HepG2 (cell line): Measurements from ENCODE around the gene ANLN. TPM values are rescaled to one million over a fixed set of nuclear protein-coding genes. Genes with fewer than 3 reads are reported as not detected.

Experiments
- CBX2 ChIP-seq, 2 experiments: fragments of 200-600 bp in 1 of 2; sonication (generic); formaldehyde crosslinking in 1 of 2; IDR thresholded peaks; 2 replicates each; pipeline versions ENCODE4 v1.7.0 to v1.8.1; 2018 to 2022; ENCODE audit warnings: low read depth in 2 of 2, low read length in 1 of 2, mild to moderate bottlenecking in 1 of 2, missing genetic modification reagents in 1 of 2
- CREM ChIP-seq, 2 experiments: sonication (generic) in 1 of 2; formaldehyde crosslinking in 1 of 2; IDR thresholded peaks; 2 replicates each; pipeline versions ENCODE4 v1.4.0 to v1.6.1; 2016 to 2020; ENCODE audit warnings: antibody characterized with exemption in 1 of 2, mild to moderate bottlenecking in 1 of 2, missing genetic modification reagents in 1 of 2
- ELF3 ChIP-seq: IDR thresholded peaks from 2 replicates; pipeline ENCODE4 v1.6.1; 2016; ENCODE audit warnings: missing genetic modification reagents, missing compliant biosample characterization
- FOXO4 ChIP-seq: sonication (generic); formaldehyde crosslinking; conservative IDR thresholded peaks from 2 replicates; pipeline ENCODE4 v1.8.1; 2023; ENCODE audit warnings: missing genetic modification reagents
- GMEB1 ChIP-seq: sonication (generic); formaldehyde crosslinking; IDR thresholded peaks from 2 replicates; pipeline ENCODE4 v1.5.1; 2020; ENCODE audit warnings: missing genetic modification reagents, mild to moderate bottlenecking, borderline replicate concordance
- HNRNPL ChIP-seq: fragments of 200-400 bp; formaldehyde crosslinking; IDR thresholded peaks from 2 replicates; pipeline ENCODE4 v1.6.1; 2017; ENCODE audit warnings: mild to moderate bottlenecking, low read depth, low read length
- MLLT10 ChIP-seq: sonication (generic); formaldehyde crosslinking; IDR thresholded peaks from 2 replicates; pipeline ENCODE4 v1.4.0; 2020; ENCODE audit warnings: missing genetic modification reagents
- NFE2 ChIP-seq: sonication (generic); formaldehyde crosslinking; IDR thresholded peaks from 2 replicates; pipeline ENCODE4 v1.4.0; 2020; ENCODE audit warnings: missing genetic modification reagents
- PLSCR1 ChIP-seq: sonication (generic); formaldehyde crosslinking; IDR thresholded peaks from 2 replicates; pipeline ENCODE4 v1.5.0; 2020; ENCODE audit warnings: missing genetic modification reagents, mild to moderate bottlenecking, borderline replicate concordance
- SRSF1 ChIP-seq: fragments of 200-400 bp; formaldehyde crosslinking; optimal IDR thresholded peaks from 2 replicates; pipeline ENCODE3; 2017; ENCODE audit warnings: mild to moderate bottlenecking, low read depth, low read length, moderate library complexity
- TBP ChIP-seq: sonication (generic); formaldehyde crosslinking; IDR thresholded peaks from 2 replicates; pipeline ENCODE4 v1.5.0; 2020; ENCODE audit warnings: missing genetic modification reagents
- TBX2 ChIP-seq: sonication (generic); formaldehyde crosslinking; IDR thresholded peaks from 2 replicates; pipeline ENCODE4 v1.5.0; 2020; ENCODE audit warnings: missing genetic modification reagents, mild to moderate bottlenecking, borderline replicate concordance
- TRAFD1 ChIP-seq: sonication (generic); formaldehyde crosslinking; IDR thresholded peaks from 2 replicates; pipeline ENCODE4 v1.5.1; 2020; ENCODE audit warnings: missing genetic modification reagents, mild to moderate bottlenecking, borderline replicate concordance
- TRIM24 ChIP-seq: sonication (generic); formaldehyde crosslinking; IDR thresholded peaks from 2 replicates; pipeline ENCODE4 v1.8.0; 2022; ENCODE audit warnings: mild to moderate bottlenecking, missing genetic modification reagents
- ZBTB1 ChIP-seq: sonication (generic); formaldehyde crosslinking; IDR thresholded peaks from 2 replicates; pipeline ENCODE4 v1.4.0; 2020; ENCODE audit warnings: missing genetic modification reagents, borderline replicate concordance
- ZFP90 ChIP-seq: sonication (generic); formaldehyde crosslinking; IDR thresholded peaks from 2 replicates; pipeline ENCODE4 v1.8.0; 2022; ENCODE audit warnings: missing genetic modification reagents, mild to moderate bottlenecking, inconsistent platforms, borderline replicate concordance
- ZKSCAN8 ChIP-seq: IDR thresholded peaks from 2 replicates; pipeline ENCODE4 v1.6.1; 2016; ENCODE audit warnings: borderline replicate concordance, missing genetic modification reagents, missing compliant biosample characterization
- ZMAT3 ChIP-seq: sonication (generic); formaldehyde crosslinking; conservative IDR thresholded peaks from 2 replicates; pipeline ENCODE4 v1.7.0; 2021; ENCODE audit warnings: missing genetic modification reagents
- ZNF224 ChIP-seq: sonication (generic); formaldehyde crosslinking; IDR thresholded peaks from 2 replicates; pipeline ENCODE4 v1.5.0; 2020; ENCODE audit warnings: mild to moderate bottlenecking, missing genetic modification reagents
- ZNF496 ChIP-seq: sonication (generic); formaldehyde crosslinking; IDR thresholded peaks from 2 replicates; pipeline ENCODE4 v1.8.1; 2023; ENCODE audit warnings: mild to moderate bottlenecking, moderate library complexity, missing genetic modification reagents; ENCODE audit not compliant: insufficient replicate concordance
- ZNF510 ChIP-seq: sonication (generic); formaldehyde crosslinking; IDR thresholded peaks from 2 replicates; pipeline ENCODE4 v1.4.0; 2020; ENCODE audit warnings: low read depth, mild to moderate bottlenecking, missing genetic modification reagents
- ZNF557 ChIP-seq: sonication (generic); formaldehyde crosslinking; IDR thresholded peaks from 2 replicates; pipeline ENCODE4 v1.4.0; 2020; ENCODE audit warnings: missing genetic modification reagents
- ZNF772 ChIP-seq: sonication (generic); formaldehyde crosslinking; IDR thresholded peaks from 2 replicates; pipeline ENCODE4 v1.5.0; 2020; ENCODE audit warnings: mild to moderate bottlenecking, missing genetic modification reagents
- ZNF841 ChIP-seq: sonication (generic); formaldehyde crosslinking; IDR thresholded peaks from 2 replicates; pipeline ENCODE4 v1.8.1; 2023; ENCODE audit warnings: missing genetic modification reagents, borderline replicate concordance
- polyA plus RNA-seq, 8 experiments: library from polyadenylated mRNA; depleted of rRNA in 3 of 8; stranded (reverse) in 7 of 8; unstranded in 1 of 8; fragments of >200 nt; fragmentation: Illumina TruSeq in 4 of 8; extraction: Trizol in 4 of 8; gene quantifications; 2 replicates each; pipeline versions ENCODE4 v1.2.1 to v1.2.3, GENCODE V29; 2011 to 2016; ENCODE audit warnings: low read depth in 4 of 8, missing spikeins in 1 of 8, mixed read lengths in 1 of 8; ENCODE audit not compliant: insufficient read depth in 1 of 8
- total RNA-seq, 5 experiments: library from RNA; depleted of rRNA; stranded (reverse); fragments of >200 nt; fragmentation: Illumina TruSeq; extraction: Trizol; gene quantifications; 2 replicates each; pipeline ENCODE4 v1.2.3, GENCODE V29; 2016; ENCODE audit warnings: low read depth in 1 of 5

ANLN gene
- total and polyA plus RNA-seq, 2 of the 13 experiments (the other 11 are each of a cell fraction or from before 2014, with no cell fraction given) = 20.0 to 72.0 TPM

GRCh38 chr7:36390199-36391090 lies 783 bp downstream of the ANLN start (continued):
- TF ChIP-seq TRAFD1 (CRISPR knock-in tag) = no peak
- no peak for TF ChIP-seq PLSCR1 (CRISPR knock-in tag)
- TF ChIP-seq ELF3 (CRISPR knock-in tag) = no peak
- no peak for TF ChIP-seq ZMAT3 (CRISPR knock-in tag)
- no peak for TF ChIP-seq ZKSCAN8 (CRISPR knock-in tag)
- TF ChIP-seq CBX2 (IDR thresholded peaks at IDR 0.05; ENCODE audit: low read depth, low read length) = no peak
- no peak for TF ChIP-seq CBX2 (CRISPR knock-in tag; IDR thresholded peaks at IDR 0.05; ENCODE audit: low read depth)
- no peak for TF ChIP-seq TRIM24 (CRISPR knock-in tag)
- TF ChIP-seq TBX2 (CRISPR knock-in tag) = 0 out of 2 replicates have a peak, but pooled peaks have one; percentile 13
- TF ChIP-seq ZNF510 = no peak
- TF ChIP-seq ZFP90 (CRISPR knock-in tag) = no peak
- no peak for TF ChIP-seq ZNF557 (CRISPR knock-in tag)
- no peak for TF ChIP-seq MLLT10 (CRISPR knock-in tag)
- TF ChIP-seq ZNF496 (CRISPR knock-in tag) = no peak
- TF ChIP-seq GMEB1 (CRISPR knock-in tag) = peak; percentile 6; the same call in 1 of the 2 replicates
- no peak for TF ChIP-seq TBP (CRISPR knock-in tag)
- no peak for TF ChIP-seq HNRNPL
- TF ChIP-seq ZNF841 (CRISPR knock-in tag) = no peak
- peak; percentile 88 for TF ChIP-seq ZNF224
- TF ChIP-seq FOXO4 (CRISPR knock-in tag) = no peak
- no peak for TF ChIP-seq SRSF1
- TF ChIP-seq CREM (IDR thresholded peaks at IDR 0.05) = no peak
- no peak for TF ChIP-seq CREM (CRISPR knock-in tag; IDR thresholded peaks at IDR 0.05)
- TF ChIP-seq ZBTB1 (CRISPR knock-in tag) = no peak
- no peak for TF ChIP-seq NFE2
- no peak for TF ChIP-seq ZNF772
